HG03280 (cell line): ENCODE data around the gene MKS1.

Experiments used
- ATAC-seq: cut with Tn5 transposase; IDR thresholded peaks from one replicate; pipeline ENCODE4 v1.9.1; 2021; ENCODE audit warnings: mild to moderate bottlenecking, moderate library complexity; ENCODE audit not compliant: unreplicated experiment

The MKS1 gene

DNA sequence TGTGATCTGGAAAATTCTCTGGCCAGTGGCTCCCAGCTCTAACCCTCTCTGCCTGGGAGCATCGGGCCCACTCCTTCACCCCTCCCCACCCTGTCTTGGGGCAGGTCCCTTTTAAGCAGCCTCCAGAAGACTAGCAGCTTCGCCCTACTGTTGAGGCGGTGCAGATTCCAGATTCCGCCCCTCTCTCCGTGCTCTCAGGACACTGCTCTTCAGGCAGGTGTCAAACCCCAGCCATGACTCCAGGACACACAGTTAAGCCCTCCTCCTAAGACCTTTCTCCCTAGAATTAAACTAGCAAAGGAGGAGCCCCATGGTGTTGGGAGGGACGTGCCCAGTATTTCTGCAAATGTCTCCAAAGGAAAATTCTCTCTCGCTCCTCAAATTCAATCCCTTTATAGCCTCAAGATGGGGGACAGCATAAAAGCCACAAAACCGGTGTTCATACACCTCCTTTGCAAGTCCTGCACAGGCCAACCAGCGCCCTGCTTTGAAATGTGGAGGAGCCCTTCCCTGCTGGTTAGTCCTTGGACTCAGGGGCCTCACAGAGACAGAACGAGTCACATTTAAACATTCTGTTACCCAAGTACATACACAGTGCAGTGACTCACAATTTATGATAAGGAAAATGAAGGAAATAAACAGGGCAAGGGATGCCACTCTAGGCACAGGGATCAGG is 26.5 kb upstream of the MKS1 start:
- no peak for ATAC-seq

GRCh38 chr17:58244963-58245362 is 25.9 kb upstream of the MKS1 start:
- no peak for ATAC-seq

GRCh38 chr17:58242171-58242784 is 23.2 kb upstream of the MKS1 start:
- no peak for ATAC-seq

DNA sequence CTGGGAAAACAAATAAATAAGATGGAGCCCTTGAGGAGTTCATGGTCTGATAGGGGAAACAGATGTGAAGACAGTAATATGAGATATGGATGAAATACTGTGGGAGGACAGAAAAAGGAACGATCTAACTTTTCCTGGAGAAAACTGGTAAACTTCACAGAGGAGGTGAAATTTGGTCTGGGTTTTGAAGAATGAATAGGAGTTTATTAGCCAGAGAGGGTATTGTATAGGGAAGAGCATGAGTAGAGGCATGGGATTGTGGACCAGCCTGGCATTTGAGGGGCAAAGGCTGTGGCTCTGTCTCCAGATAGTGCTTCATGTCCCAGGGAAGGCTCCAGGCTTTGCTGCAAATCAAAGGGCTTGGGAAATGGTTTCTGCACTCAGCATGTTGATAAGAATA is 20.9 kb upstream of the MKS1 start:
- ATAC-seq = no peak

- ATAC-seq = no peak
These were observed 19.1 kb upstream of the MKS1 start, which contains the start of gene LPO for GRCh38 chr17:58238147-58238634. TSS of gene LPO (plus strand) at chr17:58238584. CDS start at chr17:58242980, 4,396 bp downstream.

GRCh38 chr17:58236394-58236793 is 17.3 kb upstream of the MKS1 start:
- ATAC-seq = no peak

DNA sequence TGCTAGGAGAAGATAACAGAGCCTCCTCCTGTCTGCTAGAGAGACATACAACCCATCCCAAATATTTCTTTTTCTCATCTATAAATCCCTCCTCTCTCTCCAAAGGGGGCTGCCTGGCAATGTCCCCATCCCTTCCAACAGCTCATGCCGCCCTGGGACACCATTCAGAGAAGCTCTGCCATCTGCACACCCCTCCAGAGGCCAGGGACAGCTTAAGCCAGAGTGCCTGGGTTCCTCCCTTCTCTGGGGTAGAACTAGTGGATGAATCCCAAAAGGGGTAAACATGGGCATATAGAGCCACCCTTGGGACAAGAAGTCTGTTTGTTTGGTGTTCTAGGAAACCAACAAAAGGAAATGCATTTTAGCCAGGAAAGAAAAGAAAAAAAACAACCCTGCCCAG is 16.8 kb upstream of the MKS1 start:
- no peak for ATAC-seq

- no peak for ATAC-seq
These were observed 15.5 kb upstream of the MKS1 start for GRCh38 chr17:58234512-58234911.

DNA sequence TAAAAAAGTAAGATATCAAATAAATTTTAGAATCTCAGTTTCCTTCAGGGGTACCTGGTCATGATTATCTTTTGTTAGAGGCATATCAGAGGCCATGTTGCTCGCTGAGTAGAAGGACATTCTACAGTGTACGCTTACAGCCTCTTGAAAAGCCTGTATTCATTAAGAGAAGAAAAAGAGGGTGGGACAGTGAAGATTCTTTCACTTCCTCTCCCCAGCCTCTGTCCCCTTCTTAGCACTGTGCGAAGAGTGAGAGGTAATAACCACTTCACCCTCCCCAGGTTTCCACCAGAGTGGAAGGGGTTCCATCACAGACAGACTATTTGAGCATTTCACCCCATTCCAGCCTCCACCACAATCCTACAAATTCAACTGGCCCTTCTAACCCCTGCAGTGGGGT is 14.5 kb upstream of the MKS1 start:
- ATAC-seq = peak; percentile 49

DNA sequence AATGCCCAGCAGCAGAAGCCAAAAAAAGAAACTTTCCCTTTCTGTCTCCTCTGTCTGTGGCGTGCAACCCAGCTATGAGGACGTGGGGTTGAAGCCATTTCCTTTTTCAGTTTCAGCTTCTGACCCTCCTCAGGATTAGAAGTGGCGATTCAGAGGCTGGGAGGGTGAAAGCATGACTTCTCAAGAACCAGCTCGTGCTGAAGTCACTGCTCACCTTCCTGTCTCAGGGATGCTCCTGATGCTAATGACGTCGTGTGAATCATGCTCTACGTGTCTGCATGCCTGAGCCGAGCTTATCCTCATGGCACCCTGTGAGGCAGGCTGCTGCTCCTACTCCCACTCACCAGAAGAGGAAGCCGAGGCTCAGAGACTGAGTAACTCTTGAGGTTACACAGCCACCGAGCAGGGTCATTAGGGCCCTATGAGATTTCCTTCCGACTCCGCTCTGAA is 13.7 kb upstream of the MKS1 start:
- ATAC-seq = peak; percentile 64

GRCh38 chr17:58231641-58232040 is 12.6 kb upstream of the MKS1 start:
- ATAC-seq = no peak

- no peak for ATAC-seq
These were observed 10.8 kb upstream of the MKS1 start for GRCh38 chr17:58229881-58230280.

DNA sequence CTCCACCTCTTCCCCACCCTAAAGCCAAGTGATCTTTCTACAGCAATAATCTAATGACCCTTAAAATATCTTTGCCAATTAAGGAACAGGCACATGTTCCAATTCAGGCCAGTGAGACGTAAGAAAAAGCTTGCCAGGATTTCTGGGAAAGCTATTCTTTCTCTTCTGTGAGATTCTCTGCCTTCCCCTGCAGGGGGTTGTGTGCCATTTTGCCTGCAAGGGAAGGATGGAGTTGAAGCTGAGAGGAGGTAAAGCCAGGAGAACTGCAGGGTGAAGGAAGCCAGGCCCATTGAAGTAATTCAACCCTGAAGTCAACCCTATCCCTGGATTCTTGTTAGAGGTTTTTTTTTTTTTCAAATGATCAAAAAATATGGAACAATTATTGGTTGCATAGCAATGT is 10.3 kb upstream of the MKS1 start:
- ATAC-seq = no peak

DNA sequence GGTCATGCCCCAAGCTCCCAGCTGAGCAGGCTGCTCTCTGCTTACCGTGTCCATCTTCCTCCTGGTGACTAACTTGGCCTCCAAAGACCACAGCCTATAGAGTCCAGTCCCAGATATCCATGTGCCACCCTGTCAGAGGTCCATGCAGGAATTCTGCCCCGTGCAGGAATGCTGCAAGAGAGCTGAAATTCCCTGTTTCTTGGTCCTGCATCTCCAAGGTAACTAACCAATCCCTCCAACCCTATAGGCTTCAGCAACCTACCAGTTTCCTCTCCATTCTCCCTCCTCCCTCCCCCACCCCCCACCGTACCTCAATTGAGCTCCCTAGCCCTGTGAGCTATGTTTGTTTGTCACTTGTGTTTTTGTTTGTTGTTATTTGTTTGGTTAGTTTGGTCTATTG is 9.6 kb upstream of the MKS1 start:
- ATAC-seq = no peak

DNA sequence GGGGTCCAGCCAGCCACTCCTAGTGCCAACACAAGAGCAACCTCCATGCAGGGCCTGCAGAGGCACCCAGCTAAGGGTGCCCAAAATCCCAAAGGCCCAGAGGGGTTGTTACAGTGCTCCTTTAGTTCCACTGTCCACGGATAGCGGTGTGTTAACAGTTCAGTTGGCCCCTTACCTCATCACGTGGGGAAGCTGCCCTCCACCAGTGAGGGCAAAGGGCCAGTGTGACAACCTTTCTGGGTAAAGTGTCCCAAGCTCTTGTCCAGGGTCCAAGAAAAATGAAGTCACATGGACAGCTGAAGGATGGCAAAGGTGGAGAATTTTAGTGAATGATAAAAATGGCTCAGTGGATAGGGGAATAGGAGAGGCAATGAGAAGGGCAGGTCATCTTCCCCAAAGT is 8.7 kb upstream of the MKS1 start:
- no peak for ATAC-seq

DNA sequence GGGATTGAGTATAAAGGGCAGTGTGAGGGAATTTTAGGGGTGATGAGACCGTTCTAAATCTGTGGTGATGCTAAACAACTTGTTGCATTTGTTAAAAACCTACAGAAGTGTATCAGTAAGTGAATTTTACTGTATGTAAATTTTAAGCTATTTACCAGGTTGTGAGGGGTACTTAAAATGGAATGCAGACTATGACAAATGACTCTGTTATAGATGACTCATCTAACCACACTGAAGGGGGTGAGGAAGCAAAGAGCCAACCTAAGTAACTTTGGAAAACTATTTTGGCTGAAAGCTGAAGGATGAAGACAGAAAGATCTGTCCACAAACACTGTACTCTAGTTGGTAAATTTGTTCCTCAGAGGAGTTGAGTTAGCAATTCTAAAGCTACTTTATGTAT is 5.3 kb upstream of the MKS1 start:
- no peak for ATAC-seq

DNA sequence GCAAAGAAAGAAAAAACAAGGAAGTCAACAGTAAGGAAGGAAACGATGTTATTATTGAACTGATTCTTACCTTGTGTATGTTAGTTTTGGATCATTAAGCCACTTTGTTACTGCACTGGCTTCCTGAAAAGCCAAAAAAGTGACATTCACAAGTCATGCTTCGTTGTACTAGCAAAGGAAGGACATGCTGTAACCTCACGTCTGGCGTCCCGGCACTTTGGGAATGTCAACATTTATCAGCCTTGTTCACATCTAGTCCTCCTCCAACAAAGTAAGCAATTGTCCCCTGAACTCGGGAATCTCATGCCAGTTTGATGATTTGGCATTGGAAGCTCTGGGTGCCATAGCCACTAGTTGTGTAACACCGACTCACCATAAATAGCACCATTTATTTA is 731 bp upstream of the MKS1 start:
- no peak for ATAC-seq

GRCh38 chr17:58217766-58218165 is 1.3 kb downstream of the MKS1 start:
- ATAC-seq = no peak

DNA sequence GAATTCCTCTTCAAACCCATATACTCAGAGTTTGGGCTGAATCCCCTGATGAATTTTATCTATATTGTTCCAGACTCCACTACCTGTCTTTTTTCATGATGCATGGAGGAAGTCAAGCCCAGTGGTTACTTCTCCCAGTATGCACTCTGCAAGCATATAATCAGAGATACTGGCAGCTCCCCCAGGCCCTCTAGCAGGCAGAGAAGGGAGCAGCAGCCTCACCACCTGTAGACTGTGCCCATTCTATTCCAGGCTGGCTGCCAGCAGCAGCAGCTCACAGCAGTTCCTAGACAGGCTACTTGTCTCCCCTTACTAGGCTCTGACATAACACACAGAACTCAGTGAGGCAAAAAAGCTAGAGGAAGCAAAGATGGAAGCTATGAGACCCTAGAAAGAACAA is 3.4 kb downstream of the MKS1 start:
- no peak for ATAC-seq

DNA sequence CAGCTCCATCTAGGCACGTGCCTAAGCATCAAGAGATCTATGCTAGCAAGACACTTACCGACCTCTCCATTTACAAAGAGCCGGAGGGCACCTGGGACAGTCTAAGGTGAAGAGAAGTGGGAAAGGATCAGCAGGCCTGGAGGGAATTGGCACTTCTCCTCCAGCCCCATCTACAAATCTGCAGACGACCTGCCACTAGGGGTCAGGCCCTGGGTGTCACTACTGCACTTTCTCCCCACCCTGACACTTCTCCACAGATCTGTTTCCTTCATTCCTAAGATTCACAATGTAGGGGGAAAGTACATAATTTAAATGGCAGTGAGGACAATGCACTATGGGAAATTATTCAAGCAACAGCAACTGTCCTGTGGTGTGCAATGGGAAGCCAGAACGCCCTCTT is 8.1 kb downstream of the MKS1 start:
- no peak for ATAC-seq

- ATAC-seq = no peak
These were observed 10.7 kb downstream of the MKS1 start for GRCh38 chr17:58208344-58208743.

- no peak for ATAC-seq
These were observed 11.6 kb downstream of the MKS1 start for GRCh38 chr17:58207451-58207850.

DNA sequence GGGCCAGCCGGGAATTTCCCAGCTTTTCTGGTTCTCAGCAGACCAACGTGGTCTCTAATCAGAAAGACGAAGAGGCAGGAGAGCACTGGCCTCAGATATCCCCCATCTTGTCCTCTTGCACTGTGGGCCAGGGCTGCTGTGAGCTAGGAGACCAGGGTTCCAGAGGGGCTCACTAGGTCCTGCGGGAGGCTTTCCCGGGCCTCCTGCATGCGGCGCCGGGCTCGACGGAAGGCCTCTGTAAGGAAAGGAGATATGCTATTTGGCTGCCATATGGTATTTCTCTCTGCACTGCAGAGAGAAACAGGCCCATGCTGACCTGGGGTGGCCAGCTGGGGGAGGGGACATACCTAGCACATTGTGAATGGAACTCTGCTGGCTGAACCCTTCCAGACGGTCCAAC is 13.1 kb downstream of the MKS1 start:
- no peak for ATAC-seq
